Measurements from ENCODE around the gene YES1. TPM values are rescaled to one million over a fixed set of nuclear protein-coding genes. Genes with fewer than 3 reads are reported as not detected.

Gene YES1
- total RNA-seq, 2 experiments from 2014 or later: not detected

DNA sequence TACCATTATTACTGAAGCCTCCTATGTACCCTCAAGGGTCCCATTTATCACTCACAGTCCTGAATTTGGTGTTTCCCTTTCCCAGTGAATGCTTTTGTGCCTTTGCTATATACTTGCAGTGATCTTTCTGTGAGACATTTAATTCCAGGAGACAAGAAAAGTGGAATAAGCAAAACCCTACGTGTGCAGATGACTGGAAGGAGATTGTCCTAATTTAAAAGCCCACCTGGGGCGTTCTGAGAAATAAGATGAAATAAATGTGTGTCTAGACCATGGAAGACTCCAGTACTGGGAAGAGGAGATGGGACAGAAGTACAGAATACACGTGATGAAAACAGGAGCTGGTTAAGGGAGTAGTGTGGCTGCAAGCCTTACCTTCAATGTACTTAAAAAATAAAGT lies 135.3 kb downstream of the YES1 start:
- POLR2A ChIA-PET: no interaction called here
- Histone ChIP-seq H3K27ac (ENCODE audit: low read depth, low read length, poor library complexity, severe bottlenecking) (no peak overlapping the region), H2AFZ (ENCODE audit: low read length) (no peak overlapping the region), H3K36me3 (ENCODE audit: insufficient read depth, low read length) (peaks cover 72% of the 10 kb centered on the region), H4K20me1 (ENCODE audit: insufficient read depth, low read length) (no peaks in the 10 kb centered on the region), H3K4me3 (ENCODE audit: low read depth, low read length, poor library complexity, severe bottlenecking) (no peak overlapping the region), H3K4me1 (ENCODE audit: insufficient read depth, low read length, poor library complexity, severe bottlenecking) (no peaks in the 10 kb centered on the region), H3K79me2 (ENCODE audit: insufficient read depth, low read depth, low read length) (no peaks in the 10 kb centered on the region), H3K9me3 (ENCODE audit: low read length) (no peaks in the 10 kb centered on the region), H3K4me2 (ENCODE audit: low read length) (no peak overlapping the region), H3K9me2 (ENCODE audit: insufficient read depth, low read length) (no peaks in the 10 kb centered on the region)
- no TSS peak for BruUV-seq (replicated peaks)
- TF ChIP-seq CTCF (conservative IDR thresholded peaks at IDR 0.05; ENCODE audit: low read length) (no peak), EZH2phosphoT487 (IDR thresholded peaks at IDR 0.05; ENCODE audit: borderline replicate concordance, low read depth, low read length) (no peak)
- no peak for DNase-seq (ENCODE audit: low spot score)
- intact Hi-C loops (cut with micrococcal nuclease; ENCODE audit: unreplicated experiment): no loop called here
- CTCF ChIA-PET (ENCODE audit: unreplicated experiment): no interaction called here

- intact Hi-C loops (cut with micrococcal nuclease; ENCODE audit: unreplicated experiment): no loop called here
- ChIA-PET POLR2A (no interaction called here), CTCF (ENCODE audit: unreplicated experiment) (no interaction called here)
- H3K4me1 ChIP-seq (ENCODE audit: insufficient read depth, low read length, poor library complexity, severe bottlenecking): no peaks in the 10 kb centered on the region
- no peak overlapping the region for H3K4me2 ChIP-seq (ENCODE audit: low read length)
- no peaks in the 10 kb centered on the region for H3K9me2 ChIP-seq (ENCODE audit: insufficient read depth, low read length)
- no peaks in the 10 kb centered on the region for H4K20me1 ChIP-seq (ENCODE audit: insufficient read depth, low read length)
- H3K36me3 ChIP-seq (ENCODE audit: insufficient read depth, low read length): peaks cover 79% of the 10 kb centered on the region
- no peaks in the 10 kb centered on the region for H3K9me3 ChIP-seq (ENCODE audit: low read length)
- H3K79me2 ChIP-seq (ENCODE audit: insufficient read depth, low read depth, low read length): no peaks in the 10 kb centered on the region
- no TSS peak for BruUV-seq (replicated peaks)
- H3K4me3 ChIP-seq (ENCODE audit: low read depth, low read length, poor library complexity, severe bottlenecking): no peak overlapping the region
- TF ChIP-seq EZH2phosphoT487 (IDR thresholded peaks at IDR 0.05; ENCODE audit: borderline replicate concordance, low read depth, low read length) (no peak), CTCF (conservative IDR thresholded peaks at IDR 0.05; ENCODE audit: low read length) (no peak)
- H2AFZ ChIP-seq (ENCODE audit: low read length): no peak overlapping the region
- no peak for DNase-seq (ENCODE audit: low spot score)
- H3K27ac ChIP-seq (ENCODE audit: low read depth, low read length, poor library complexity, severe bottlenecking): no peak overlapping the region
These were observed 136.0 kb downstream of the YES1 start for GRCh38 chr18:676069-676468.

DNA sequence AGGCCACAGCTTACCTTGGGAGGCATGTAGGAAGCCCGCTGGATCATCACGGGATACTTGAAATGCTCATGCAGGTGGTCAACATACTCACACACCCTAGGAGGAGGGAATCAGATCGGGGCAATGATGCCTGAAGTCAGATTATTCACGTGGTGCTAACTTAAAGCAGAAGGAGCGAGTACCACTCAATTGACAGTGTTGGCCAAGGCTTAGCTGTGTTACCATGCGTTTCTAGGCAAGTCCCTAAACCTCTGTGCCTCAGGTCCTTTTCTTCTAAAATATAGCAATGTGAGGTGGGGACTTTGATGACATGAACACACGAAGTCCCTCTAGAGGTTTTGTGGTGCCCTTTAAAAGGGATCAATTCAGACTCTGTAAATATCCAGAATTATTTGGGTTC lies 136.7 kb downstream of the YES1 start:
- Histone ChIP-seq H3K4me1 (ENCODE audit: insufficient read depth, low read length, poor library complexity, severe bottlenecking) (no peaks in the 10 kb centered on the region), H2AFZ (ENCODE audit: low read length) (no peak overlapping the region), H3K27ac (ENCODE audit: low read depth, low read length, poor library complexity, severe bottlenecking) (no peak overlapping the region), H3K4me2 (ENCODE audit: low read length) (no peak overlapping the region), H4K20me1 (ENCODE audit: insufficient read depth, low read length) (no peaks in the 10 kb centered on the region), H3K79me2 (ENCODE audit: insufficient read depth, low read depth, low read length) (no peaks in the 10 kb centered on the region), H3K9me3 (ENCODE audit: low read length) (no peaks in the 10 kb centered on the region), H3K4me3 (ENCODE audit: low read depth, low read length, poor library complexity, severe bottlenecking) (no peak overlapping the region), H3K36me3 (ENCODE audit: insufficient read depth, low read length) (peaks cover 86% of the 10 kb centered on the region), H3K9me2 (ENCODE audit: insufficient read depth, low read length) (no peaks in the 10 kb centered on the region)
- POLR2A ChIA-PET: no interaction called here
- CTCF ChIA-PET (ENCODE audit: unreplicated experiment): no interaction called here
- no peak for DNase-seq (ENCODE audit: low spot score)
- no TSS peak for BruUV-seq (replicated peaks)
- intact Hi-C loops (cut with micrococcal nuclease; ENCODE audit: unreplicated experiment): no loop called here
- TF ChIP-seq EZH2phosphoT487 (IDR thresholded peaks at IDR 0.05; ENCODE audit: borderline replicate concordance, low read depth, low read length) (no peak), CTCF (conservative IDR thresholded peaks at IDR 0.05; ENCODE audit: low read length) (no peak)

Measured in OCI-LY7 (cell line).